Lower lobe of right lung (tissue), 2 donors: Measurements from ENCODE around the gene PSPH. TPM values are rescaled to one million over a fixed set of nuclear protein-coding genes. Genes with fewer than 3 reads are reported as not detected.

Experiments used
- ATAC-seq, 2 donors: fragments of 200-7000 bp; cut with Tn5 transposase; one replicate each; pipeline ENCODE4 v1.9.1; 2020 to 2022; ENCODE audit warnings: mild to moderate bottlenecking in 2 of 2, moderate library complexity in 2 of 2
- DNase-seq: peaks from one replicate; pipeline ENCODE4 v3.0.0-alpha.2; 2020
- H3K27ac ChIP-seq: fragments of 200-600 bp; one replicate; pipeline ENCODE4 v1.8.0; 2022
- H3K27me3 ChIP-seq: fragments of 200-600 bp; one replicate; pipeline ENCODE4 v1.8.0; 2022; ENCODE audit warnings: low read depth
- H3K36me3 ChIP-seq: fragments of 200-600 bp; one replicate; pipeline ENCODE4 v1.8.0; 2022; ENCODE audit warnings: mild to moderate bottlenecking
- H3K4me1 ChIP-seq: fragments of 200-600 bp; one replicate; pipeline ENCODE4 v1.8.0; 2022
- H3K4me3 ChIP-seq: fragments of 200-600 bp; one replicate; pipeline ENCODE4 v1.8.0; 2022; ENCODE audit warnings: mild to moderate bottlenecking
- H3K9me3 ChIP-seq: fragments of 200-600 bp; one replicate; pipeline ENCODE4 v1.8.0; 2022
- CTCF ChIP-seq: fragments of 200-600 bp; IDR thresholded peaks from one replicate; pipeline ENCODE4 v1.8.0; 2022; ENCODE audit warnings: antibody characterized with exemption, mild to moderate bottlenecking
- intact Hi-C: fragments of 100-400 bp; cut with DNase I; formaldehyde crosslinking; loops from one replicate; pipeline ENCODE4 v1.11.0; 2022
- total RNA-seq: library from RNA; stranded (reverse); fragmentation: NEBNext Ultra II Directional; extraction: Animal tissue kit (Norgen Biotek cat#: 25700); gene quantifications from one replicate; pipeline ENCODE4 v1.2.1, GENCODE V29; 2021
- donor health status: DM: no; HTN: yes; CAD: no; lungs with severe emphysema.

PSPH gene
- total RNA-seq, 1 donor from 2014 or later: 11.8 TPM

GRCh38 chr7:55977831-55978230 is 73.4 kb downstream of the PSPH start:
- intact Hi-C loops: no loop called here
- ATAC-seq: no peak
- peaks cover 54% of the 10 kb centered on the region for H3K36me3 ChIP-seq

GRCh38 chr7:55975988-55976633 is 75.1 kb downstream of the PSPH start:
- Histone ChIP-seq H3K27me3 (no peaks in the 10 kb centered on the region), H3K9me3 (no peaks in the 10 kb centered on the region), H3K4me1 (peaks cover 6% of the 10 kb centered on the region), H3K27ac (no peak overlapping the region), H3K4me3 (no peak overlapping the region), H3K36me3 (peaks cover 37% of the 10 kb centered on the region)
- no peak for TF ChIP-seq CTCF
- DNase-seq (no peak), ATAC-seq (no peak)
- intact Hi-C loops: no loop called here

More at GRCh38 chr7:55977831-55978230, 73.4 kb downstream of the PSPH start:
- Histone ChIP-seq H3K9me3 (no peaks in the 10 kb centered on the region), H3K4me3 (no peak overlapping the region), H3K4me1 (peaks cover 6% of the 10 kb centered on the region), H3K27ac (no peak overlapping the region), H3K27me3 (no peaks in the 10 kb centered on the region)
- DNase-seq: no peak
- no peak for TF ChIP-seq CTCF

- no peak for TF ChIP-seq CTCF
- intact Hi-C loops: no loop called here
- no peak overlapping the region for H3K27ac ChIP-seq
- no peaks in the 10 kb centered on the region for H3K9me3 ChIP-seq
- no peaks in the 10 kb centered on the region for H3K27me3 ChIP-seq
- H3K4me1 ChIP-seq: peaks cover 6% of the 10 kb centered on the region
- no peak overlapping the region for H3K4me3 ChIP-seq
- H3K36me3 ChIP-seq: peaks cover 13% of the 10 kb centered on the region
- no peak for ATAC-seq
- no peak for DNase-seq
Measured at GRCh38 chr7:55973747-55974250, 77.4 kb downstream of the PSPH start.

GRCh38 chr7:55970978-55971377 is 80.3 kb downstream of the PSPH start:
- DNase-seq: no peak
- Histone ChIP-seq H3K4me1 (peaks cover 10% of the 10 kb centered on the region), H3K4me3 (no peak overlapping the region), H3K27ac (no peak overlapping the region), H3K27me3 (no peaks in the 10 kb centered on the region), H3K9me3 (no peaks in the 10 kb centered on the region), H3K36me3 (peaks cover 6% of the 10 kb centered on the region)
- intact Hi-C loops: no loop called here
- TF ChIP-seq CTCF: no peak
- no peak for ATAC-seq

DNA sequence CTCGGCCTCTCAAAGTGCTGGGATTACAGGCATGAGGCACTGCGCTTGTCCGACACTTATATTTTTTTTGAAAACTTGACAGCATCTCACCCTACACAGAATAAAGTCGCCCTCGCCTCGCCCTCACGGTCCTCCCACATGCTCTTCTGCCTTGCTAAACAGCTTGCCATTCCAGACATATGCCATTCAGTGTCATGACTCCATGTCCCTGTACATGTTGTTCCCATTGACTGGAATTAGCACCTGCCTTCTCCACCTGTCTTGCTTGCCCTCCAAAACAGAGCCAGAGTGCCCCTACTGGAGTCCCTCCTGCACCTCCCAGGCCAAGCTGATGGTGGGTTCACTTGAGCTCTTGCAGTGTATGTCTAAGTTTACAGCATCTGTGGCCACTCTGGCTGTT is 80.7 kb downstream of the PSPH start:
- Histone ChIP-seq H3K27me3 (no peaks in the 10 kb centered on the region), H3K4me3 (no peak overlapping the region), H3K27ac (no peak overlapping the region), H3K4me1 (peaks cover 14% of the 10 kb centered on the region), H3K9me3 (no peaks in the 10 kb centered on the region), H3K36me3 (peaks cover 6% of the 10 kb centered on the region)
- intact Hi-C loops: no loop called here
- ATAC-seq: no peak
- TF ChIP-seq CTCF: no peak
- DNase-seq: no peak
